NCI-H446 (cell line): ENCODE data around the gene OR1M1.

Experiments
- DNase-seq, 2 experiments: peaks; one replicate each; lab custom pipeline; 2025; lab: John Stamatoyannopoulos, UW

Gene OR1M1

DNA sequence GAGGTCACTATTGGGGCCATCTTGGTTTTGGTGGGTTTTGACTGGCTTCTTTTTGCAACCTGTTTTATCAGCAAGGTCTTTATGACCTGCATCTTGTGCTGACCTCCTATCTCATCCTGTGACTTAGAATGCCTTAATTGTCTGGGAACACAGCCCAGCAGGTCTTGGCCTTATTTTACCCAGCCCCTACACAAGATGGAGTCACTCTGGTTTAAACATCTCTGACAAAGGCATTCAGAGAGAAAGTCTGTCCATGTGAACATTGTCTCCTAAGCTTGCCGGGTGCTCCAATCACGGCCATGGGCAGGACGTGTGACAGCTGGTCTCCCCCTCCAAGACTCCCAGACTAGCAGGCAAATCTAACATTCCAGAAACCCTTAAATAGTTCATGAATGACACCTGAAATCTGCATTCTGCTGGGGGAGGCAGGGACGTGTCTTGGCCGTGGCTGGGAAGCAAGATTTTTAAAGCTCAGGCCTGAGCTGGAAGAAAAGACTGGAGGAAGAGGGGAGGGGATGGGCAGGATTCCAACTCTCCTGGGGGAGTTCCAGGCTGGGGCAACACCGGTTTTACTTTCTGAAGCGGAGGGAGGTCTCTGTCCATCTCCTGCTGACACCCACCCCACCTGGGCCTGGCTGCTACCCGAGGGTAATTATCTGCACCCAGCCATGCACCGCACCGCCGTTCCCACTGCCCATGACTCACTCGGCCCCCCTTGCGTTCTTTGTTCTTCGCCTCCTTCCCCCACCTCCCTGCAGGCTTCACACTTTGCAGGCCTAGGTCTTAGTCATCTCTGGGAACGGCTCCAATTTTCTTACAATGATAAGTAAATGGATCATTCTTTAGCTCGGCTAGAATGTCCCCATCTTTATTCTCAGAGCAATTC is 11.6 kb upstream of the OR1M1 start:
- DNase-seq, result peak; percentile 29 to 82

- no peak for DNase-seq
These were observed 10.0 kb upstream of the OR1M1 start for GRCh38 chr19:9076901-9077300.

GRCh38 chr19:9078651-9079050 is 8.2 kb upstream of the OR1M1 start:
- no peak for DNase-seq

DNA sequence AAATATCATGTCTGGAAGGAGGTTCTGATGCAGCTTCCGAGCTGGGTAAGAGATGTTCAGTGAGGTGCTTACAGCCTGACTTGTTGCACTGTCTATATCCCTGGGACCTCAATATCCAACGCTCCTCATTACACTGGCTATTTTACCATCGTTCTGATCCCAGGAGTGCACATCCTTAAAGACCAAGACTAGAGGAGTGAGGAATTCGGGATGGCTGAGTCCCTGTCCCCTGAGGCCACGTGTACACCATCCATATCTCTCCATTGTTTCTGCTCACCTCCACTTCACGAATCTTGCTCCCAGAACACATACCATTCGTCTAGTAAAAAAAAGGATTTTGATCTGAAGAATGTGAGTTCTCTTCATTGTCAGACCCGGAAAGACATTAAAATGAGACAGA is 20.5 kb downstream of the OR1M1 start, which contains the start of gene OR7G2:
Gene OR7G2, minus strand, starts transcription at position 101 of the 400 bp plus-strand sequence. CDS start 4,232 bp downstream, outside the sequence.
- no peak for DNase-seq

DNA sequence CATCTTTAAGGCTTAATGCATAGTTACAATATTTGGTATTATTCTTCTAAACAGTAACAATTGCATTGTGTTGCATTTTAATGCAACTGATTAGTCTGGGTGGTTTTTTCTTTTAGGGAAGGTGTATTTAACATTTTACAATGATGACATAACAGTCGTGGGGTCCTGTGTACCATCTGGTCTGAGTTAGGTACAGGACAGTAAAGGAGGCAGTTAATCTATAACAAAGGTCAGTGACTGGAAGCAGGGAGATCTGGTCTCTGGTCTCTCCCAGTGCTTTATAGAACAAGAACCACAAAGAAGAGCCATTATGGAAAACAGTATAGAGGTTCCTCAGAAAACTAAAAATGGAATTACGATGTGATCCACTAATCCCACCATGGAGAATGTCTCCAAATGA is 23.1 kb downstream of the OR1M1 start:
- DNase-seq, result no peak

GRCh38 chr19:9115307-9115813 is 28.5 kb downstream of the OR1M1 start, which contains the start of gene OR7G1:
OR7G1 (minus strand) TSS chr19:9115763; CDS start chr19:9115763, 0 bp downstream.
- DNase-seq, result no peak

DNA sequence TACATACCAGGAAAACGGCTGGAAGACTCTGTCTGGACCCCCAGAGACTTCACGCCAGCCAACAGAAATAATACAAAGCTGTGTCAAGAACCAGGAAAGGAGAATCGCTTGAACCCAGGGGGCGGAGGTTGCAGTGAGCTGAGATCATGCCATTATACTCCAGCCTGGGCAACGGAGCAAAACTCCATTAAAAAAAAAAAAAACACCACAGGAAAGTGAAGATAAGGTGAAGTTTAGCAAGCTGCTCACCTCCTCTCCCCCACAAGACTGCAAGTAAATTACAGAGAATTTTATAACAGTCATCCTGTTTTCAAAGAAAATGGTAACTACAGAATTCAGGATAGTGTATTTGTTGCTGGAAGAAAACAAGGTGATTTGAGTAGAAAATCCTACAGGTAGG is 29.7 kb downstream of the OR1M1 start:
- DNase-seq, result no peak

DNA sequence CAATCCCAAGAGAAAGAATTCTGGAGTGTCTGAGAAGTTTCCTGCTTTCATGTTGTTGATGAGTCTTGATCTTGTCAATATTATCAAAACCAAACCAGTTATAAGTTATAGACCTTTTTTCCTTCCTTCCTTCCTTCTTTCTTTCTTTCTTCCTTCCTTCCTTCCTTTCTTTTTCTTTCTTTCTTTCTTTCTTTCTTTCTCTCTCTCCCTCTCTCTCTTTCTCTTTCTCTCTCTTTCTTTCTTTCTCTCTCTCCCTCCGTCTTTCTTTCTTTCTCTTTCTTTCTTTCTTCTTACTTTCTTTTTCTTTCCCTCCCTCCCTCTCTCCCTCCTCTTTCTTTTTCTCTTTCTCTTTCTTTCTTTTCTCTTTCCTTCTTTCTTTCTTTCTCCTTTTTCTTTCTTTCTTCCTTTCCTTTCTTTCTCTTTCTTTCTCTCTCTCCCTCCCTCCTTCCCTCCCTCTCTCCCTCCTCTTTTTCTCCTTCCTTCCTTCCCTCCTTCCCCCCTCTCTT is 40.1 kb downstream of the OR1M1 start, which contains the start of gene OR7G3:
Gene OR7G3, minus strand, starts transcription at position 51 of the 506 bp plus-strand sequence. Its CDS starts 0 bp downstream, at position 51.
- DNase-seq, result no peak

DNA sequence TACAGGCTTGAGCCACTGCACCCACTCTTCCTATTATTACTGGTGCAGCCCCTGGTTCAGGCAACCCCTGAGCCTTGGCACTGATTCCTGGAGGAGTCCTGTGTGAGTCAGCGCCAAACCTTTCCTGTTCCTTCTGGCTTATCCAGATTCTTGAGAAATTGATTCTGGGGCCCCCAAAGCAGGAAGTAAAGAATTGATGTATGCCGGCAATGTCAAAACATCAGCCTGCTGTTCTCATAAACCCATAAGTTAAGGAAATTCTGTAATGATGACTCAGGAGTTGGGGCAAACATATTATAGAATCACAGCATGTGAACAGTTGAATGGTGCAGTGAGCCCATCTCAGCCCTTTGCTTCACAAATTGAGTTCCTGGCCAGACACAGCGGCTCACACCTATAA is 41.3 kb downstream of the OR1M1 start:
- no peak for DNase-seq

DNA sequence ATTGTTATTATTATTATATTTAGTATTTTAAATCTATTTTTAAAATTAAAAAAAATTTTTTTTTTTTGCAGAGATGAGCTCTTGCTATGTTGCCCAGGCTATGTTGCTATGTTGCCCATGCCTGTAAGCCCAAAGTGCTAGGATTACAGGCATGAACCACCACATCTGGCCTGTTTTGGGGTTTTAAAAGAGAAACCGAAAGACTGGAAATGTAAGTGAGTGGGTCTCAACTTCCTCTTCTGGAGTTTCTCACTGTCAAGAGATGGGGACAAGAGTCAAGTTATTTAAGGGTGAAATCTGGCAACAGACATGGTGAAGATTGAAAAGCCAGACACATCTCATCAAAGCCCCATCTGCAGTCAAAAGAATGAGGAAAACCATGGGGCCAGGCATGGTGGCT is 44.1 kb downstream of the OR1M1 start:
- DNase-seq, result no peak

DNA sequence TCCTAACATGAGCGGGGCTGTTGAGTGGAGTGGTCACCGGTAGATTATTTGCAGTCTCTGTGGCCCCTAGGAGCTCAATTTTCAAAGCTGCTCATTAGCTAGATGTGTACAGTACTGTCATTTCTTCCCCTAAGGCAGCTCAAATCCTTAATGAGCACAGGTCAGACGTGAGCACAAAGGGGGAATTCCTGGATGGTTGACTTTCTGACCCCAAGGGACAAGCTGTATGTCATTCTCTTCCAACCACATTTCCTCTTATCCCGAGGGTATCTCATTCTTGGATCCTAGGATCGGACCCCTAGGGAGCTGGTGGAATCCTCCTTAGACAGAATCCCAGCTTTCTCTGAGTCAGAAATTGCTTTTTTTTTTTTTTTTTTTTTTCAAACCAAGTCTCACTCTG is 45.6 kb downstream of the OR1M1 start:
- no peak for DNase-seq

DNA sequence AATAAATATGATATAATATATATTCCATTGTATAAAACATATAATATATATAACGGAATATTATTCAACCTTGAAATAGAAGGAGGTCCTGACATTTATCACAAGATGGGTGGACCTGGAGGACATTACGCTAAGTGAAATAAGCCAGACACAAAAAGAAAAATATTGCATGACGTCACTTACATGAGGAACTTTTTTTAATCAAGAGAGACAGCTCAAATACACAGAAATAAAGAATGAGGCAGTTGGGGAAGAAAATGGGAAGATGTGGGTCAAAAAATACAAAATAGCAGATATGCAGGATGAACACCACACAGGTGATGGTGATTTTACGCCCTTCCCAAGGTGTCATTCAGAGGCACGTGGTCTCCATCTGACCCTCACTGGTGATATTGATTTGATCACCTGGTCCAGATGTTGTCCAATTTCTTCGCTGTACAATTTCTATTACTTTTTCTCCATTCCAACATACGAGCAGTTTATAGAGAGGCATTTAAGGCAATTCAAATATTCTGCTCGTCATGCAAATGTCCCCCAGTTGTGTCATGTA is 52.8 kb downstream of the OR1M1 start:
- peak in 1 of 2 experiments; percentile 9 for DNase-seq

GRCh38 chr19:9140159-9140874 is 53.5 kb downstream of the OR1M1 start, which contains the start of gene ZNF317:
ZNF317 (plus strand) TSS chr19:9140397; CDS start chr19:9156017, 15,620 bp downstream.
- peak; percentile 94 to 95 for DNase-seq

DNA sequence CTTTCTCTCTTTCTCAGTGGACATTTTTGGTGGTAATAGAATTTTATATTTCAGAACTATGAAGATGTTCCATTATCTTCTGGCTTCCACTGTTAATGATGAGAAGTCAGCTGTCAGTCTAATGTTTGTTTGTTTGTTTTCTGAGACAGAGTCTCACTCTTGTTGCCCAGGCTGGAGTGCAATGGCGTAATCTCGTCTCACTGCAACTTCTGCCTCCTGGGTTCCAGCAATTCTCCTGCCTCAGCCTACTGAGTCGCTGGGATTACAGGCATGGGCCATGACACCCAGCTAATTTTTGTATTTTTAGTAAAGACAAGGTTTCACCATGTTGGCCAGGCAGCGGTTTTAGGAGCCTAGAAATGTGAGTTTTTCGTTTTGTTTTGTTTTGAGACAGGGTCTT is 58.1 kb downstream of the OR1M1 start:
- DNase-seq, result no peak
